Measurements from ENCODE around the gene INPP5A.
"Not testable (repeated sequence)": the region's sequence is repeated elsewhere in the genome, so short reads cannot be mapped to it uniquely, and the experiment has no call there.

Gene INPP5A

DNA sequence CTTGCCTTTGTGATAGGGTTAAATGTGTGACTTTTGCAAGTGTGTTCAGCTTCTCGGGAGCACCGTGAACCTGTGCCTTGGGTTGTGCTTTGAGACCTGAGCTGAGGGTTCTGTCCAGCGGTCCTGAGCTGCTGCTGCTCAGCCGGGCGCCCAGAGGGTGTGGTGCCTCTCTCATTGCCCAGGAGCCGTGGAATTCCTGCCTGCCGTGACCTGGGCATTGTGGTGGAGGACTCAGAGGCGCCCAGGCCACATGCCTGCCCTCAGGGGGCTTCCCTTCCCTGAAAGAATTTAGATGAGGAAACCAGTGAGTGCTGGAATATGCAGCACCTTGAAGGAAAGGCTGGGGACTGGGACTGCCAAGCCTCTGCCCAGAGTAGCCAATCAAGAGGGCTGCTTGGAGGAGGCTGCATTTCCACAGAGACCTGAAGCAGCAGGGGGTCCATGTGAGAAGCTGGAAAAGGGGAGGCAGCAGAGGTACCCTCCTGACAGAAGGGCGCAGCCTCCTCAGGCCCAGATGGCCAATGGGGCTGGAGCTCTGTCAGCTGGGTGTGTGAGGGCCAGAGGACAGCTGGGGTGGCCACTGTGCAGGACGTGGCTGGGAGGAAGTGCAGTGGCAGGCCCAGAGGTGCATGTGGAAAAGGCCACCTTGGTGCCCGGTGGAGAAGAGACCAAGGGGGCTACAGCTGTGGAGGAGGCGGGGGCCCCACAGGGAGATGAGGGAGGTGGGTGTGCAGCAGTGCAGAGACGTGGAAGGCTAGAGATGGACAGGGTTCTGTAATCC lies 141.0 kb downstream of the INPP5A start:
- DNase-seq (ENCODE audit: low read depth), result no peak

DNA sequence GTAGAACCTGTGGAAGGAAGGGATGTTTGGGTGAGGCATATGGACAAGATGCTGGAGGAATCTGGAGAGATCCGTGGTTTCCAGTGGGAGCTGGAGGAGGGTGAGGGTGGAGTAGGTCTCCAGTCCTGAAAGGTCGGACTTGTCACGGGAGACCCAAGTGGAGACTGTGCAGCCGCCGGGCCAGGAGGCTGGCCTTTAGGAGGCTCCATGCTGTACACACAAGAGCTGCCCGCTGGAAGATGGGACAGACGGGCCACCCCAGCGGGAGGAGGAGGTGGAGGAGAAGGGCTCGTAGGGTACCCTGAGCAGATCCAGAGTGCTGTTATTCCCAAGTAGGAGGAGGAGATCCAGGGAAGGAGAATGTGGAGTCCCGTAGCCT lies 141.6 kb downstream of the INPP5A start:
- no peak for DNase-seq (ENCODE audit: low read depth)

DNA sequence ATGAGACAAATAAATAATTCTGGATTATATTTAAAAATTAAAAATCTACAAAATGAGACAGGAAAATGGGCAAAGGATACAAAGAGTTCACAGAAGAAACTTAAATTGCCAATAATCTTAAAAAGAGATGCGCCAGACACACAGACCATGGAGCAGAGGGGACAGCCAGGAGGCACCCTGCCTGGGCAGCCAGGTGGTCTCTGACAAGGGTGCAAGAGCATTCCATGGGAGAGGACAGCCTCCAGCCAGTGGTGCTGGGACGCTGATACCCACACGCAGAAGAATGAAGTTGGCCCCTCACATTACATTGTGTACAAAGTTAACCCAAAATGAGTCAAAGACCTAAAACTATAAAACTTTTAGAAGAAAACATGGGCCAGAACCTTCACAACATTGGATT lies 142.1 kb downstream of the INPP5A start:
- no peak for DNase-seq (ENCODE audit: low read depth)

DNA sequence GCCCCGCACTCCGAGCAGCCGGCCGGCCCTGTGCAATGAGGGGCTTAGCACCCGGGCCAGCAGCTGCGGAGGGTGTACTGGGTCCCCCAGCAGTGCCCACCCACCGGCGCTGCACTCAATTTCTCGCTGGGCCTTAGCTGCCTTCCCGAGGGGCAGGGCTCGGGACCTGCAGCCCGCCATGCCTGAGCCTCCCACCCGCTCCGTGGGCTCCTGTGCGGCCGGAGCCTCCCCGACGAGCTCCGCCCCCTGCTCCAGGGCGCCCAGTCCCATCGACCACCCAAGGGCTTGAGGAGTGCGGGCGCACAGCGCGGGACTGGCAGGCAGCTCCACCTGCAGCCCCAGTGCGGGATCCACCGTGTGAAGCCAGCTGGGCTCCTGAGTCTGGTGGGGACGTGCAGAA lies 143.2 kb downstream of the INPP5A start:
- DNase-seq (ENCODE audit: low read depth), result not testable (repeated sequence)

DNA sequence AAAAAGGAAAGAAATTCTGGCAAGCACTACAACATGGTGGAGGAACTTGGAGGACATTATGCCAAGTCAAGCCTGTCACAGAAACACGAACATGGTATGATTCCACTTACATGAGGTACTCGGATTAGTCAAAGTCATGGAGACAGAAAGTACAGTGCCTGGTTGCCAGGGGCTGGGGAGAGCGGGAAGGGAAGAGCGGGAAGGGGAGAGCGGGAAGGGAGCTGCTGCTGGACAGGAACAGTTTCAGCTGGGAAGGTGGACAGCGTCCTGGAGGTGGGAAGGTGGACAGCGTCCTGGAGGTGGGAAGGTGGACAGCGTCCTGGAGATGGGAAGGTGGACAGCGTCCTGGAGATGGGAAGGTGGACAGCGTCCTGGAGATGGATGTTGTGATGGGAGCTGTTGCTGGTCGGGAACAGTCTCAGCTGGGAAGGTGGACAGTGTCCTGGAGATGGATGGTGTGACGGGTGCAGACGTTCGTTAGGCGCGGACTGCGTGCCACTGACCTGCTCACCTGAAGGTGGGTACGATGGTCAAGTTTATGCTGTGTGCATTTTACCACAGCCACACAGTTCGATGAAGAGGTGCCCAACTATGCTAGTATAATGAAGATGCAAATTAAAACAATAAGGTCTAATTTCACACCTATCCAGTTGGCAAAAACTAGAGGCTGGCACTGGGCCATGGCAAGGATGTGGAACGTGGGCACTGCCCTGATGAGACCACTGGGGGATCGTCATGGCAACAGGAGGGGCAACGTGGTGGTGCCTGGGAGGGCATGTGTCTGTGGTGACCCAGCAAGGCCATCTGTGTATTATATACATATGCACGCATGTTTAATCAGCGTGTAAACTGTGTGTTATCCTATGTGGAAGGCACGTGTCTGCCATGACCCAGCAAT lies 144.5 kb downstream of the INPP5A start:
- no peak for DNase-seq (ENCODE audit: low read depth)

DNA sequence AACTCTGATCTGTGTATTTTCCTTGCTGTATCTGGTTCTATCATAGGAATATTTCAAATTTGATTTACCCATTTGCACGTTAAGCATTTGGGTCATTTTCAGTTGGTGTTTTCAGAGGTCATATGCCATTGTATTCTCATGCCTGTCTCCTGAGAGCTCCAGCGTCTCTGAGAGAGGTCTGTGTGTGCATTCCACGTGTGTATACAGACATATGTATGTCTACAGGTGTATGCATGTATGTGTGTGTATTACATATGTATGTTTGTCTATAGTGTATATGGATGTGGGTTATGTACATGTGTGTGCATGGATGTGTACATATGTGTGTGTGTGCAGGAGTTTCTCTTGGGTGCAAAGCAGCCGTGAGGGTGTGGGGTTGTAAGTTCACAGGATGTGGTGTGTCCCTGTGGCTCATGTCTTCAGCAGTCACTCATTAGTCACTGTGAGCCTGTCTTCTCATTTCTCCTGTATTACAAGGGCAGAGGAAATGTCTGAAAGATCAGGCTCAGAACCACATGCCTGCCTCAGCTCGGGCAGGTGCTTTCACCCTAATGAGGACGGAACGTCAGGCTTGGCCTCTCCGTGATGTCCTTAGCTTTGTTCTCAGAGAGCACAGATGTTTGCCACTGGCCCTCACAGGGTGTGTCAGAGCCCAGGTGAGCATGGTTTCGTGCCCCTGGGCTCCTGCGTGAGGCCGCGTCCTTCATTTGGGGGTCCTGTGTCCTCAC lies 146.7 kb downstream of the INPP5A start:
- DNase-seq (ENCODE audit: low read depth), result no peak

DNA sequence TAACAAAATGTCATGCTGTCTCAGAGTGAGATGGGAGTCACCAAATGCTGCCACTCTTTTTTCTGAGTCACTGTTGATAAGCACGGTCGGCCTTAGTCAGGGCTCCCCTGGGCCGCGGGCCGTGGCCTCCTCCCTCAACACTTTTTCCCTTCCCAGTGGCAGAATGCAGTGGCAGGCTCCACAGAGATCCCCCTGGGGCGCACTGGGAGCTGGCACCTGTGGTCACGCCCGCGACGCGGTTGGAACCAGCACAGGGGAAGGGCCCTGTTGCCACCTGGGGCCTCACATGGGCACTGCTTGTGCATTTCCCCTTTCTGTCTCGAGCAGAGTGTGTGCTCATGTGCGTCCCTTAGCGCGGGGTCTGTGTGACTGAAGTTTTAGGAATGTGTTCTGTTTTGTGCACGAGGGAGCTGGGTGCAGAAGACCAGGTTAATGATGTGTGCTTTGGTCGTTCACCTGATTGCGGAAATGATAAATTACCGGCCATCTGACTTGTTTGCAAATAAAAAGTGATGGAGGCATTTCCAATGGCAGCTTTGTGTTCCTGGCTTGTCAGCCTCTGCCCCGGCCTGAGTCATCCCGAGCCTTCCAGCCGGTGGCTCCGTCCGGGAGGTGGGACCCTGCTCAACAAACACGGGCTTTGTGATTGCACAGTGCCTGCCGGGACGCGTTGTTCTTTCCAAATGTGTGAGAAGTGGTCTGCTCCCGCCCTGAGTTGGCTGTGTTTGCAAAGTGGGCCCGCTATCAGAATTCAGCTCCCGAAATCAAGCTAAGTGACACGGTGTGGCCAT lies 147.7 kb downstream of the INPP5A start:
- no peak for DNase-seq (ENCODE audit: low read depth)

DNA sequence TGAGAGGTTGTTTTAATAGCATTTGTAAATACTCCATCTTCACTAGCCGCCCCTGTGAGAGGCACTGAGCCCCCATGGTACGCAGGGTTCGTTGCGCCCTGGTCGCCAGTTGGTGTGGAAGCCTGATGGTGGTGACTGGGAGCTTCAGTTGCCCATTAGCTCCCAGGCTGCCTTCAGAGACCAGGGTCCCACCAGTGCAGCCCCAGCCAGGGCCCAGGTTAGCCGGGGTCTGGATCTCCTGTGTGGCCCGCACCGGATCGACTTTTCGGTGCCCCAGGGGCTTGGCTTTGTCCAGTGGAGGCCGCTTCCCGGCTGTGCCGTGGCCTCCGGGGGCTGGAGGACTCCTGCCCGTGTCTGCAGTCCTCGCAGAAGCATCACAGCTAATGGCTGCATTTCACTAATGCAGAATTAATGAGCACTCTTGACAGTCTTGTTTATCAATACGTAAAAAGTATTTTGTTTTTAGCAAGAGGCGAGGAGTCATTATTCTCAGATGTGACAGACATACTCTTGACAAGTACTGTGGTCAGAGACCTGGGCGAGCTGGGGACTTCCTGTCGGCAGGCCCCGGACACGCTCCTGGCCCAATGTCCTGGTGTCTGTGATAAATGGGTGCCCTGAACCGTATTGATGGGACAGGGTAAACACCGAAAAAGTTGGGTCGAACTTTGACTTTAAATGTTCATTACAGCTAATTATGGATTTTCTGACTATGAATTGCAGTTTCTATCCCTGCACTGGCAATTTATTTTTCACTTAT lies 148.5 kb downstream of the INPP5A start:
- DNase-seq (ENCODE audit: low read depth), result no peak

DNA sequence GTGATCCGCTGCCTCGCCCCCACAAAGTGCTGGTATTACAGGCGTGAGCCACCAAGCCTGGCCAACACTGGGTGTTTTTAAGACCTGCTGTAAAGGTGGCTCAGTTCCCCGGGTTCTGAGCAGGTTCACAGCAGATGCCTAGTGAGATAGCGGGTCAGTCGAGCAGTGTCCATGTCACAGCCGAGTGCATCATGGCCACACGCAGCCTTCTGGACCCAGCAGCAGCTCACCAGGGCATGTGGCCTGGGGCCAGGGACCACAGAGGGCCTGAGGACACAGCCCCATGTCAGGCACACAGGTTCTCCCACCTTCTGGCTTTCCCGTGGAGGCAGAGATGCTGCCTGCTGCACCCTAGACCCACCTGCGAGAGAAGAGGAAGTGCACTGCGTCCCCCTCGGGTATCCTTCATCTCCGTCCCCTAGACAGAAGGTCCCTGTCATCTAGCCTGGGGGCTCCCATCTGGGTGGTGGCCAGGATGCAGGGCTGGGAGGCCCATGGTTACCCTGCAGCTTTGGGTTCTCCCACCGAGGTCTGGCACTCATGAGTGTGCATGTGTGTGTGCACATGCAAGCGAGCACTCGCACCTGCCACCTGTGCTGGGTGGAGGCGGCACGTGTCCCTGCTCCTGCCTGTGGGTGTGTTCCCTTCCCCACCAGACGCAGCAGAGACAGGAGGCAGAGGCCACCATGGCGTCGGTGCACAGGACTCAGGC lies 149.8 kb downstream of the INPP5A start:
- DNase-seq (ENCODE audit: low read depth), result no peak

DNA sequence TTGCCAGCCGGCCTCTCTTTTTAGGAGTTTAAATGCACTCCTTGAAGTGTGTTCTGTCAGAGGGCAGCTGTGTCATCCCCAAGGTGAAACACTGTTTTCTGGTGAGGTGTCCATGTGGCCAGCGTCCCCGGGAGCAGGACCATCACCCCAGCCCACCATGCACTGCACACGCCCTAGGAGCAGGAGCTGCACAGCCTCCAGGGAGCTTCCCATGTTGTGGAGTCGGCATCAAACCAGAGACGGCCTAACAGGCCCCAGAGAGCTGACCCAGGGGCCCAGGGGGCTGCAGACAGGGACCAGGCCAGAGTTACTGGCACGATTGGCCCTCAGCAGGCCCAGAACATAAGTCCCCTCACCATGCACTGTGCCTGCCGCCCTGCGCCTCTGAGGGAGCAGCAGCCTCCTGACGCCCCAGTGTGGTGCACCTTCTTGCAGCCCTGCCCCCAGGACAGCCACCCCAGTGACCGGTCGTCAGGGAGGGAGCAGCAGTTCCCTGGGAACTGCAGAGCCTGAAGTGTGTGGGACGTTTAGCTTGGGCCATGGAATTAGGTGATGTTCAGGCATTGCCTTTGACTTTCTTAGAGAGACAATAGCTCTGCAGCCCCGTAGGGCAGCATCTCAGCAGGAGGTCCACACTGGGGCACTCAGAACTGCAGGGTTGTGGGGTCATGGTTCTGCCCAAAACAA lies 150.4 kb downstream of the INPP5A start:
- DNase-seq (ENCODE audit: low read depth), result no peak

DNA sequence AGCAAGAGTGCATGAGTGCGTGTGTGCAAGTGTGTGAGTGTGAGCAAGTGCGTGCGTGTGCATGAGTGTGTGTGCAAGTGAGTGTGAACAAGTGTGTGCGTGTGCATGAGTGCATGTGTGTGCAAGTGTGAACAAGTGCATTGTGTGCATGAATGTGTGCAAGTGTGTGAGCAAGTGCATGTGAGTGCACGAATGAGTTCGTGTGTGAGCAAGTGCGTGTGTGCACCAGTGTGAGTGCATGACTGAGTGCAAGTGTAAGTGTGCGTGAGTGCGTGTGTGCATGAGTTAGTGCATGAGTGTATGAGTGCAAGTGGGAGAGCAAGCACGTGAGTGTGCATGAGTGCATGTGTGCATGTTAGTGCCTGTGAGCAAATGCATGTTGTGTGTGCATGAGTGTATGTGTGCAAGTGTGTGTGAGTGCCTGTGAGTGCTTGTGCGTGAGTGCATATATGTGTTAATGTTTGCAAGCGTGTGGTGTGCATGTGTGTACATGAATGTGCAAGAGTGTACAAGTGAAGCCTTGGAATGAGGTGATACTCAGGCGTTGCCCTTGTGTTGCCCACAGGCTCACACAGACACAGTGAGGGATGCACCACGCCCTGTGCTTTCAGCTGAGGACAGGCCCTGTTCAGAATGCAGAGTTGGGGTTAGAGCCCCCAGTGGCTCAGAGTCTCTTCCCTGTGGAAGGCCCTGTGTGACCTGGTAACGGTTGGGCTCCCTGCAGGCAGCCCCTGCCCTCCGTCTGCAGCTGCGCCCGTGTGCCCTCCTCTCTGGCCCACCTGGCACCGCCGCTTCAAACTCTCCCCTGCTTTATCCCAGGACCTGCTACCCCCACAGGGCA lies 151.2 kb downstream of the INPP5A start:
- no peak for DNase-seq (ENCODE audit: low read depth)

DNA sequence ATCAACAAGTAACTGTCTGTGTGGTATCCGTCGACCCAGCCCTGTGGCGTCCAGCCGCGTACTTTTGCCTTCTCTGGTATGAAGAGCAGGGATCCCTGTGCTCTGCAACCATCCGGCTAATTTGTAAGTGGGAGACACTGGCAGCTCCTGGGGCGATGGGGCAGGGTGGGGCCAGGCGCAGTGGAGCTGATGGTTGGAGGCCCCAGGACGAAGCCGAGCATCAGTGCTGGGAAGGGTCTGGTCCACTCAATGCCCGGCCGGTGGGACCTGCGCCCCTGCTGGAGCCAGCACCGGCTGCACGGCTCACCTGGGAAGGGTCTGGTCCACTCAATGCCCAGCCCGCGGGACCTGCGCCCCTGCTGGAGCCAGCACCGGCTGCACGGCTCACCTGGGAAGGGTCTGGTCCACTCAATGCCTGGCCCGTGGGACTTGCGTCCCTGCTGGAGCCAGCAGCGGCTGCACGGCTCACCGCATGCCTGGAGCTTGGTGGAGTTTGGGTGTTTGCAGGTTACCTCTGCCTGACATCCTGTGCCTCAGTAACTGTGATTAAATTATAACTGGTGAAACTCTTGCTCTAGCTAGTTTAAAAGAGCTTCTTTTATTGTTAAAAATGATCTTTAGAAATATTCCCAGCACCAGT lies 152.3 kb downstream of the INPP5A start:
- DNase-seq (ENCODE audit: low read depth), result no peak

DNA sequence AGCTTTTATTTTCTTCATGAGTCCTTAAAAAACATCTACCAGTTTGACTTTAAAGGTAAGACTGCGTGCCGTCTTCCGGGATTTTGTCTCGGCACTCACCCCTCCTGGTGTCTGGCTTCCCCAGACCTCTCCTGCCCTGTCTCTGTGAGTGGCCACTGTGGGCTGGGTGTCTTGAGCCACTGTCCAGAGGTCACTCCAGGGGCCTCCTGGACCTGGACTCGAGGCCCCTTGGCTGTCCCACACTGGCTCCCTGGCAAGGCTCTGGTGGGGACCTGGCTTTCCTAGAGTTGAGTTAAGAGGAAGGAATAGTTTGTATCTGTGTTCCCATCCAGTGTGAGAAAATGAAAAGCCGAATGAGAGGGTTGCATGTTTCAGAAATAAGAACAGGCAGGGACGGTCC lies 152.8 kb downstream of the INPP5A start:
- no peak for DNase-seq (ENCODE audit: low read depth)

DNA sequence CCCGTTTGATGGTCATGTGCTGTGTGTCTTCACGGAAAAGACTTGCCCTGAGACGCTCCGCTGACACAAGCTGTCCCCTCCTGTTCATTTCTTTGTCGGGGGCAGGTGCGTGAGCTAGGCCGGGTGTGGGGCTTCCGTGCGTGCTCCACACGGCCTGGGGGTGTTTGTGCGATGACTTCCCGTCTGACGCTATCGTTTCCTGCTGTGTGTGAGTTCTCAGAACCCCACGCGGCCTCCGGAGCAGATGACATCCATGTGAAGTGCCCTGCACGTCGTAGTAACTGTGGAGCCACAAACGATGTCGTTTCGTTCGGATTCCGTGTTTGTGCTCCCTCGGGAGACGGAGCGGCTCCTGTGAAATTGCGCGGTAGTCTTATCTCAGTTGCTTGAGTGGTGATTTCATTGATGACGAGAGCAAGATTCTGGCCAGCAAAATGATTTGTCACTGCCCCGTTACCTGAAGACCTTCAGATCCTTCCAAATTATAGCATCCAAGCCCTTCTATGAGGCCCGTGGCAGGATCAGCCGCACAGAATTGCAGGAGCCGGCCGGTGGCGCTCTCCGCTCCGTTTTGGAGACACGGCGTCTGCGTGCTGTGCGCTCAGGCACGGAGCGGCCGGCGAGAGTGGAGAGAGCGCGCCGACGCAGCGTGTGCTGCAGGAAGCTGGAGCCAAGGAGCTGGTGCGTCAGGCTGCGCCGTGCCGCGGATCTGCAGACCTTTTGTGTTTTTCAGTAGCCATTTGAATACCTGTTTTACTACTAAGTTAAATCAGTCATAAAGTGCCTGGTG lies 153.4 kb downstream of the INPP5A start:
- DNase-seq (ENCODE audit: low read depth), result no peak

DNA sequence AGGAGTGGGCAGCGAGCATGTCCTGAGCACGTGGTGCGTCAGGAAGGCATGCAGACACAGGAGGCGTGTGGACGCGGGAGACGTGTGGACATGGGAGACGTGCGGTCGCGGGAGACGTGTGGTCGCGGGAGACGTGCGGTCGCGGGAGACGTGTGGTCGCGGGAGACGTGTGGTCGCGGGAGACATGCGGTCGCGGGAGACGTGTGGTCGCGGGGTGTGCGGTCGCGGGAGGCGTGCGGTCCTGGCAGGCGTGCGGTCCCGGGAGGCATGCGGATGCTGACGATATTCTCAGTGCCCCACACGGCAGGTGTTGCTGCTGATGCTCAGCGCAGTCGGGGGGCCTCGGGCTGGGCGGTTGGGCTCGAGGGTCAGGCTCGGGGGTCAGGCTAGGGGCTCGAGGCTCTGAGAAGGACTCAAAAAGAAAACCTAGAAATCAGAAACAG lies 154.1 kb downstream of the INPP5A start:
- no peak for DNase-seq (ENCODE audit: low read depth)

DNA sequence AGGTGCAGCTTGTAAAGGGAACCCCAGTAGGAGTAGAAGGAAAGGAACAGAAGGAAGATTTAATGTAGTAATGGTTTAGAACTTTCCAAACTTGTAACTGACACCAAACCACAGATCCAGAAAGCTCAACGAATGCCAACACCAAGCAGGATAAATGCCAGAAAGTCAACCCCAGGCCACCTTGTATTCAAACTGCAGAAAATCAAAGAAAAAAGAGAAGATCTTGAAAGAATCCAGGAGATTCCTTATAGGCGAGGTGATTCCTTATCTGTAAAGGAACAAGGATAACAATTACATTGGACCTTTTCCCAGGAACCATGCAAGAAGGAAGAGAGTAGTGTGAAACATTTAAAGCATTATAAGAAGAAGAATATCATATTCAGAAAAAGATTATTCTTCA lies 154.7 kb downstream of the INPP5A start:
- no peak for DNase-seq (ENCODE audit: low read depth)

DNA sequence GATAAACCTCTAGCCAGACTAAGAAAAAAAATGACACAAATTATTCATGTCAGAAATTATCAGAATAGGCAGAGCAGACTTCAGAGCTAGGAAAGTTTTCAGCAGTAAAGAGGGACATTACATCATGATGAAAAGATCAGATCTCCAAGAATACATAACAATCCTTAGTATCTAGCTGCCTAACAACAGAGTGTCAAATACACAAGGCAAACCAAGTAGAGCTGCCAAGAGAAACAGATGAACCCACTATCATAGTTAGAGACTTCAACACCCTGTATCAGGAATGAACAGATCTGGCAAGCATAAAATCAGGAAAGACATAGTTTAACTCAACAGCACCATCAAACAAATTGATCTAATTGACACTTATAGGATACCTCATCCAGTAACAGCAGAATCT lies 156.1 kb downstream of the INPP5A start:
- no peak for DNase-seq (ENCODE audit: low read depth)

DNA sequence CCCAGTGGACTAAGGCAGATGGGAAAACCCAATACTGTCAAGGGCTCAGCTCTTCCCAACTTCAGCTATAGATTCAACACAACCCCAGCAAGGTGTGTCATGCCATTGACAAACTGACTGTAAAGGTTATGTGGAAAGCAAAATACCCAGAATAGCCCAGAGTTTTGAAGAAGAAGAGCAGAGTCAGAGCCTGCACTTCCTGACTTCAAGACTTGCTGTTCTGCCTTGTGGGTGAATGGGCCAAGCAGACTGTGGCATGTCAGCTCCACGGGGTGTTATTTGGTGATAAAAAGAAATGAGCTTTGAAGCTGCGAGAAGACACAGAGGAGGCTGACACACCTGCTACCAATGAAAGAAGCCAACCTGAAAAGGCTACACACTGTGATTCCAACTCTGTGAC lies 158.6 kb downstream of the INPP5A start:
- no peak for DNase-seq (ENCODE audit: low read depth)
